Activated naive CD8-positive, alpha-beta T cell treated with anti-CD3 and anti-CD28 coated beads, Interleukin-2, amount 50 U/mL, for 24 hours (primary cell): Measurements from ENCODE around the gene COPRS.

Experiments used
- ATAC-seq: fragments of 150-1000 bp; cut with Tn5 transposase; one replicate; pipeline ENCODE4 v1.10.0; 2021
- DNase-seq: peaks from one replicate; pipeline ENCODE4 v3.0.0; 2021
- H3K27ac Mint-ChIP-seq: one replicate; pipeline ENCODE4 v1.8.0; 2021; ENCODE audit warnings: mild to moderate bottlenecking, mixed read lengths
- H3K27me3 Mint-ChIP-seq: one replicate; pipeline ENCODE4 v1.8.0; 2021; ENCODE audit warnings: mixed read lengths
- H3K36me3 Mint-ChIP-seq: one replicate; pipeline ENCODE4 v1.8.0; 2021; ENCODE audit warnings: low read depth, mixed read lengths
- H3K4me1 Mint-ChIP-seq: one replicate; pipeline ENCODE4 v1.8.0; 2021; ENCODE audit warnings: mixed read lengths
- H3K4me3 Mint-ChIP-seq: one replicate; pipeline ENCODE4 v1.8.0; 2021; ENCODE audit warnings: mild to moderate bottlenecking, moderate library complexity, mixed read lengths
- H3K9me3 Mint-ChIP-seq: one replicate; pipeline ENCODE4 v1.8.0; 2021; ENCODE audit warnings: mixed read lengths

COPRS gene

GRCh38 chr17:31858642-31859486 lies at the start of gene COPRS:
Gene COPRS (minus strand): TSS chr17:31859244. CDS start chr17:31859199, 45 bp downstream.
- H3K27ac Mint-ChIP-seq = peak within 1 kb of the TSS; percentile 66
- H3K4me3 Mint-ChIP-seq = peak within 1 kb of the TSS; percentile 89
- DNase-seq (peak; percentile 80), ATAC-seq (peak; percentile 79)
- H3K4me1 Mint-ChIP-seq = peaks cover 21% of the 10 kb centered on the region
- H3K27me3 Mint-ChIP-seq = no peaks in the 10 kb centered on the region
- no peaks in the 10 kb centered on the region for H3K9me3 Mint-ChIP-seq
- H3K36me3 Mint-ChIP-seq = peaks cover 20% of the 10 kb centered on the region

GRCh38 chr17:31908386-31908785 lies 49.3 kb upstream of the COPRS start:
- DNase-seq (no peak), ATAC-seq (no peak)
- Mint-ChIP-seq H3K27me3 (peaks cover 17% of the 10 kb centered on the region), H3K36me3 (no peaks in the 10 kb centered on the region), H3K4me3 (no peak overlapping the region), H3K9me3 (no peaks in the 10 kb centered on the region), H3K4me1 (peaks cover 17% of the 10 kb centered on the region), H3K27ac (no peak overlapping the region)

GRCh38 chr17:31907342-31907962 lies 48.4 kb upstream of the COPRS start:
- peaks cover 25% of the 10 kb centered on the region for H3K4me1 Mint-ChIP-seq
- no peak for DNase-seq
- H3K9me3 Mint-ChIP-seq = no peaks in the 10 kb centered on the region
- peaks cover 15% of the 10 kb centered on the region for H3K27me3 Mint-ChIP-seq
- H3K36me3 Mint-ChIP-seq = no peaks in the 10 kb centered on the region
- no peak overlapping the region for H3K4me3 Mint-ChIP-seq
- no peak overlapping the region for H3K27ac Mint-ChIP-seq
- no peak for ATAC-seq

- ATAC-seq = no peak
- no peak overlapping the region for H3K27ac Mint-ChIP-seq
- no peak for DNase-seq
- H3K4me3 Mint-ChIP-seq = no peak overlapping the region
- no peaks in the 10 kb centered on the region for H3K27me3 Mint-ChIP-seq
- peaks cover 11% of the 10 kb centered on the region for H3K36me3 Mint-ChIP-seq
- H3K9me3 Mint-ChIP-seq = no peaks in the 10 kb centered on the region
- peaks cover 32% of the 10 kb centered on the region for H3K4me1 Mint-ChIP-seq
Measured at GRCh38 chr17:31903401-31903800, 44.4 kb upstream of the COPRS start.

- no peaks in the 10 kb centered on the region for H3K27me3 Mint-ChIP-seq
- H3K4me1 Mint-ChIP-seq = peaks cover 29% of the 10 kb centered on the region
- H3K36me3 Mint-ChIP-seq = peaks cover 18% of the 10 kb centered on the region
- no peaks in the 10 kb centered on the region for H3K9me3 Mint-ChIP-seq
- H3K27ac Mint-ChIP-seq = no peak overlapping the region
- H3K4me3 Mint-ChIP-seq = no peak overlapping the region
- no peak for DNase-seq
- no peak for ATAC-seq
Measured at GRCh38 chr17:31902693-31903092, 43.6 kb upstream of the COPRS start.

GRCh38 chr17:31900877-31901276 lies 41.8 kb upstream of the COPRS start:
- Mint-ChIP-seq H3K36me3 (peaks cover 30% of the 10 kb centered on the region), H3K4me3 (no peak overlapping the region), H3K9me3 (no peaks in the 10 kb centered on the region), H3K4me1 (peaks cover 23% of the 10 kb centered on the region), H3K27me3 (no peaks in the 10 kb centered on the region), H3K27ac (no peak overlapping the region)
- ATAC-seq (no peak), DNase-seq (no peak)

- H3K4me1 Mint-ChIP-seq = peaks cover 14% of the 10 kb centered on the region
Measured at GRCh38 chr17:31888124-31888523, 29.1 kb upstream of the COPRS start.

GRCh38 chr17:31882571-31882970 lies 23.5 kb upstream of the COPRS start:
- ATAC-seq (no peak), DNase-seq (no peak)
- Mint-ChIP-seq H3K27me3 (no peaks in the 10 kb centered on the region), H3K9me3 (no peaks in the 10 kb centered on the region), H3K4me1 (peaks cover 49% of the 10 kb centered on the region), H3K4me3 (no peak overlapping the region), H3K36me3 (peaks cover 73% of the 10 kb centered on the region), H3K27ac (peak overlapping the region; percentile 54)

More at GRCh38 chr17:31888124-31888523, 29.1 kb upstream of the COPRS start:
- peak overlapping the region; percentile 57 for H3K27ac Mint-ChIP-seq
- no peak for ATAC-seq
- H3K4me3 Mint-ChIP-seq = no peak overlapping the region
- DNase-seq = no peak
- H3K9me3 Mint-ChIP-seq = no peaks in the 10 kb centered on the region
- no peaks in the 10 kb centered on the region for H3K27me3 Mint-ChIP-seq
- H3K36me3 Mint-ChIP-seq = peaks cover 57% of the 10 kb centered on the region

GRCh38 chr17:31880311-31880710 lies 21.3 kb upstream of the COPRS start:
- Mint-ChIP-seq H3K4me1 (peaks cover 54% of the 10 kb centered on the region), H3K27ac (peak overlapping the region; percentile 80), H3K4me3 (no peak overlapping the region), H3K36me3 (peaks cover 72% of the 10 kb centered on the region), H3K9me3 (no peaks in the 10 kb centered on the region), H3K27me3 (no peaks in the 10 kb centered on the region)
- ATAC-seq (no peak), DNase-seq (no peak)

GRCh38 chr17:31878703-31879073 lies 19.6 kb upstream of the COPRS start:
- H3K4me1 Mint-ChIP-seq = peaks cover 54% of the 10 kb centered on the region
- ATAC-seq = peak; percentile 68
- peaks cover 70% of the 10 kb centered on the region for H3K36me3 Mint-ChIP-seq

GRCh38 chr17:31877911-31878702 lies 19.1 kb upstream of the COPRS start:
- peak; percentile 64 for DNase-seq
- no peaks in the 10 kb centered on the region for H3K27me3 Mint-ChIP-seq

More at GRCh38 chr17:31878703-31879073, 19.6 kb upstream of the COPRS start:
- peak overlapping the region; percentile 52 for H3K4me3 Mint-ChIP-seq
- no peak for DNase-seq
- no peaks in the 10 kb centered on the region for H3K27me3 Mint-ChIP-seq
- peak overlapping the region; percentile 96 for H3K27ac Mint-ChIP-seq
- H3K9me3 Mint-ChIP-seq = no peaks in the 10 kb centered on the region

GRCh38 chr17:31877341-31877740 lies 18.3 kb upstream of the COPRS start:
- no peak for DNase-seq
- no peak for ATAC-seq
- Mint-ChIP-seq H3K4me1 (peaks cover 43% of the 10 kb centered on the region), H3K36me3 (peaks cover 69% of the 10 kb centered on the region), H3K27ac (peak overlapping the region; percentile 96), H3K27me3 (no peaks in the 10 kb centered on the region), H3K4me3 (peak overlapping the region; percentile 8), H3K9me3 (no peaks in the 10 kb centered on the region)

More at GRCh38 chr17:31877911-31878702, 19.1 kb upstream of the COPRS start:
- peak overlapping the region; percentile 96 for H3K27ac Mint-ChIP-seq
- H3K9me3 Mint-ChIP-seq = no peaks in the 10 kb centered on the region
- H3K4me3 Mint-ChIP-seq = peak overlapping the region; percentile 52
- H3K4me1 Mint-ChIP-seq = peaks cover 49% of the 10 kb centered on the region
- ATAC-seq = peak; percentile 93
- H3K36me3 Mint-ChIP-seq = peaks cover 71% of the 10 kb centered on the region

- Mint-ChIP-seq H3K4me3 (no peak overlapping the region), H3K27me3 (no peaks in the 10 kb centered on the region), H3K9me3 (no peaks in the 10 kb centered on the region), H3K36me3 (peaks cover 68% of the 10 kb centered on the region), H3K27ac (no peak overlapping the region), H3K4me1 (peaks cover 33% of the 10 kb centered on the region)
- DNase-seq = no peak
- no peak for ATAC-seq
Measured at GRCh38 chr17:31875081-31875480, 16.0 kb upstream of the COPRS start.

GRCh38 chr17:31869797-31870568 lies 10.9 kb upstream of the COPRS start:
- Mint-ChIP-seq H3K27ac (no peak overlapping the region), H3K27me3 (no peaks in the 10 kb centered on the region)
- ATAC-seq = peak; percentile 49

More at GRCh38 chr17:31869797-31870568, 10.9 kb upstream of the COPRS start:
- H3K4me3 Mint-ChIP-seq = no peak overlapping the region
- peaks cover 4% of the 10 kb centered on the region for H3K4me1 Mint-ChIP-seq
- no peaks in the 10 kb centered on the region for H3K9me3 Mint-ChIP-seq
- H3K36me3 Mint-ChIP-seq = peaks cover 69% of the 10 kb centered on the region
- DNase-seq = no peak
